Measurements from ENCODE around the gene LY9. TPM values are rescaled to one million over a fixed set of nuclear protein-coding genes. Genes with fewer than 3 reads are reported as not detected.

Gene LY9
- polyA plus RNA-seq, 2 of the 4 experiments (the other 2 are of a cell fraction): 0.05 to 0.19 TPM

- FAIRE-seq (no peak), DNase-seq (ENCODE audit: low read depth in 1 of 2, low spot score in 1 of 2) (no peak), ATAC-seq (no peak)
- ChIA-PET POLR2A (no interaction called here), CTCF (interaction anchor here (0.9 to 2.2 kb wide), 6 partner anchors 15 to 176 kb away, joined by 3 to 8 read pairs (median 6); no protein-coding TSS in a partner anchor)
- Histone ChIP-seq H3K9me3 (no peaks in the 10 kb centered on the region), H3K4me1 (no peaks in the 10 kb centered on the region), H3K27ac (no peak overlapping the region), H3K4me3 (no peak overlapping the region), H3K4me2 (no peak overlapping the region)
- TF ChIP-seq CBX2 (IDR thresholded peaks at IDR 0.05; ENCODE audit: borderline replicate concordance, low read depth) (no peak), PBX3 (IDR thresholded peaks at IDR 0.05) (no peak), USF2 (IDR thresholded peaks at IDR 0.05) (no peak), ZSCAN20 (CRISPR knock-in tag; IDR thresholded peaks at IDR 0.05) (no peak), NR3C1 (IDR thresholded peaks at IDR 0.05) (no peak), HOXB5 (CRISPR knock-in tag; IDR thresholded peaks at IDR 0.05) (no peak), MAFK (IDR thresholded peaks at IDR 0.05; ENCODE audit: partially characterized antibody) (no peak), HES2 (IDR thresholded peaks at IDR 0.05) (no peak), JUNB (IDR thresholded peaks at IDR 0.05) (no peak), NFE2L2 (conservative IDR thresholded peaks at IDR 0.05; ENCODE audit: low read length) (no peak), ELK1 (IDR thresholded peaks at IDR 0.05; ENCODE audit: low read depth, low read length) (no peak), CHD4 (IDR thresholded peaks at IDR 0.05; ENCODE audit: borderline replicate concordance) (no peak)
- 94% methylated on average over 1 of the region's 1 CpG for whole genome bisulfite sequencing (ENCODE audit: missing lambda C conversion rate)
Measured at GRCh38 chr1:160776178-160776577, 19.8 kb upstream of the LY9 start.

- no peaks in the 10 kb centered on the region for H3K4me1 ChIP-seq
- no peaks in the 10 kb centered on the region for H3K9me3 ChIP-seq
- 44% methylated on average over 6 of the region's 7 CpGs for WGBS (ENCODE audit: missing lambda C conversion rate)
- FAIRE-seq (no peak), DNase-seq (ENCODE audit: low read depth in 1 of 2, low spot score in 1 of 2) (peak; percentile 27 to 35), ATAC-seq (peak in 1 of 2 experiments; percentile 77; a peak in 3 of 6 replicates)
- H3K4me2 ChIP-seq: no peak overlapping the region
- ChIA-PET CTCF (interaction anchor here (0.6 to 1.5 kb wide), 8 partner anchors 11 to 174 kb away, joined by 3 to 8 read pairs (median 3); no protein-coding TSS in a partner anchor), POLR2A (no interaction called here)
- no peak overlapping the region for H3K27ac ChIP-seq
- peak; percentile 22; the same call in 1 of the 3 replicates for TF ChIP-seq SMC3 (IDR thresholded peaks at IDR 0.05)
- TF ChIP-seq CHD2 (IDR thresholded peaks at IDR 0.05; ENCODE audit: low read length, partially characterized antibody): no peak
- TF ChIP-seq RAD21 (conservative IDR thresholded peaks at IDR 0.05 in 1 of 2, IDR thresholded peaks at IDR 0.05 in 1 of 2): peak in 1 of 2 experiments; percentile 53; a peak in 2 of 5 replicates
- TF ChIP-seq HEYL (CRISPR knock-in tag; IDR thresholded peaks at IDR 0.05): no peak
- peak; percentile 39; the same call in 2 of the 3 replicates for TF ChIP-seq CTCF (IDR thresholded peaks at IDR 0.05)
- no peak overlapping the region for H3K4me3 ChIP-seq
Measured at GRCh38 chr1:160777486-160778089, 18.4 kb upstream of the LY9 start.

GRCh38 chr1:160778976-160779375 is 17.0 kb upstream of the LY9 start:
- POLR2A ChIA-PET: no interaction called here
- ATAC-seq (no peak), FAIRE-seq (no peak), DNase-seq (ENCODE audit: low read depth in 1 of 2, low spot score in 1 of 2) (no peak)
- CTCF ChIA-PET: interaction anchor here (0.6 to 2.1 kb wide), 8 partner anchors 10 to 104 kb away, joined by 3 to 13 read pairs (median 6); no protein-coding TSS in a partner anchor
- 79% methylated on average over 6 of the region's 6 CpGs for WGBS (ENCODE audit: missing lambda C conversion rate)
- no peak overlapping the region for H3K4me2 ChIP-seq
- TF ChIP-seq RNF2 (IDR thresholded peaks at IDR 0.05; ENCODE audit: borderline replicate concordance, low read depth) (no peak), EHF (CRISPR knock-in tag; IDR thresholded peaks at IDR 0.05) (no peak), TP53 (CRISPR knock-in tag; IDR thresholded peaks at IDR 0.05) (no peak), RFX5 (IDR thresholded peaks at IDR 0.05) (no peak), PHF8 (IDR thresholded peaks at IDR 0.05; ENCODE audit: borderline replicate concordance, low read depth) (no peak), HOXB13 (CRISPR knock-in tag; IDR thresholded peaks at IDR 0.05; ENCODE audit: low read depth) (no peak), ZSCAN20 (CRISPR knock-in tag; IDR thresholded peaks at IDR 0.05) (no peak), CHD2 (IDR thresholded peaks at IDR 0.05; ENCODE audit: low read length, partially characterized antibody) (no peak)
- no peak overlapping the region for H3K4me3 ChIP-seq
- H3K9me3 ChIP-seq: no peaks in the 10 kb centered on the region
- H3K27ac ChIP-seq: no peak overlapping the region
- no peaks in the 10 kb centered on the region for H3K4me1 ChIP-seq
